Endodermal cell (in vitro differentiated cells): Measurements from ENCODE around the gene TRPM5. TPM values are rescaled to one million over a fixed set of nuclear protein-coding genes. Genes with fewer than 3 reads are reported as not detected.
A peak's percentile ranks its signal among the peaks of the same experiment; 100 is the strongest.

ENCODE experiments used
- DNase-seq: peaks from one replicate; pipeline ENCODE4 v3.0.0-alpha.2; 2017
- H3K27ac ChIP-seq: 2 replicates; pipeline ENCODE4 v1.5.1; 2013; ENCODE audit warnings: mild to moderate bottlenecking, low read depth, low read length, moderate library complexity
- H3K27me3 ChIP-seq: 2 replicates; pipeline ENCODE4 v1.6.1; 2013; ENCODE audit warnings: mild to moderate bottlenecking, low read length, moderate library complexity; ENCODE audit not compliant: insufficient read depth, control insufficient read depth, poor library complexity, severe bottlenecking
- H3K36me3 ChIP-seq: 2 replicates; pipeline ENCODE4 v1.7.0; 2013; ENCODE audit warnings: mild to moderate bottlenecking, low read length, moderate library complexity; ENCODE audit not compliant: control insufficient read depth, insufficient read depth
- H3K4me1 ChIP-seq: one replicate; pipeline ENCODE4 v1.7.0; 2013; ENCODE audit warnings: low read length; ENCODE audit not compliant: control insufficient read depth, insufficient read depth
- H3K4me3 ChIP-seq: 2 replicates; pipeline ENCODE4 v1.5.1; 2013; ENCODE audit warnings: mild to moderate bottlenecking, low read length, moderate library complexity
- H3K9ac ChIP-seq: 2 replicates; pipeline ENCODE4 v1.6.1; 2013; ENCODE audit warnings: mild to moderate bottlenecking, low read length, moderate library complexity; ENCODE audit not compliant: poor library complexity, severe bottlenecking; ENCODE audit errors: extremely low read depth
- H3K9me3 ChIP-seq: 2 replicates; pipeline ENCODE4 v1.6.1; 2013; ENCODE audit warnings: mild to moderate bottlenecking, low read length, moderate library complexity; ENCODE audit not compliant: control insufficient read depth
- H3K27ac Mint-ChIP-seq: 2 replicates; pipeline ENCODE4 v1.8.0; 2020; ENCODE audit warnings: mixed read lengths
- H3K27me3 Mint-ChIP-seq: 2 replicates; pipeline ENCODE4 v1.8.0; 2021; ENCODE audit warnings: mild to moderate bottlenecking, mixed read lengths; ENCODE audit not compliant: insufficient read depth
- H3K36me3 Mint-ChIP-seq: 2 replicates; pipeline ENCODE4 v1.8.0; 2020; ENCODE audit warnings: low read depth, mixed read lengths
- H3K4me1 Mint-ChIP-seq: 2 replicates; pipeline ENCODE4 v1.8.0; 2020; ENCODE audit warnings: mixed read lengths
- H3K4me3 Mint-ChIP-seq: 2 replicates; pipeline ENCODE4 v1.8.0; 2020; ENCODE audit warnings: mild to moderate bottlenecking, moderate library complexity, mixed read lengths
- H3K9me3 Mint-ChIP-seq: 2 replicates; pipeline ENCODE4 v1.8.0; 2020; ENCODE audit warnings: mild to moderate bottlenecking, mixed read lengths
- WGBS, 2 experiments: methylation state at CpG; one replicate each; pipeline versions ENCODE4 v1.1.5 to v1.1.7; 2013; ENCODE audit warnings: missing lambda C conversion rate in 2 of 2, mixed read lengths in 1 of 2; ENCODE audit not compliant: insufficient coverage in 1 of 2, insufficient read length in 1 of 2; 5-methylcytosine and 5-hydroxymethylcytosine counted together
- total RNA-seq, 2 donors: library from RNA; stranded (reverse); fragmentation: NEBNext Ultra II Directional in 1 of 2; extraction: Animal tissue kit (Norgen Biotek cat#: 25700) in 1 of 2; gene quantifications; 2 replicates in 1 of 2; 3 replicates in 1 of 2; pipeline ENCODE4 v1.2.1, GENCODE V29; 2021
- TF ChIP-seq, protein P1 (sequence below): fragments of 200-600 bp; sonication (generic); conservative IDR thresholded peaks from 2 replicates; pipeline ENCODE4 v1.5.0; 2021; ENCODE audit warnings: antibody characterized with exemption, mild to moderate bottlenecking

Gene TRPM5
- total RNA-seq, 2 donors from 2014 or later, result 0.11 TPM

DNA sequence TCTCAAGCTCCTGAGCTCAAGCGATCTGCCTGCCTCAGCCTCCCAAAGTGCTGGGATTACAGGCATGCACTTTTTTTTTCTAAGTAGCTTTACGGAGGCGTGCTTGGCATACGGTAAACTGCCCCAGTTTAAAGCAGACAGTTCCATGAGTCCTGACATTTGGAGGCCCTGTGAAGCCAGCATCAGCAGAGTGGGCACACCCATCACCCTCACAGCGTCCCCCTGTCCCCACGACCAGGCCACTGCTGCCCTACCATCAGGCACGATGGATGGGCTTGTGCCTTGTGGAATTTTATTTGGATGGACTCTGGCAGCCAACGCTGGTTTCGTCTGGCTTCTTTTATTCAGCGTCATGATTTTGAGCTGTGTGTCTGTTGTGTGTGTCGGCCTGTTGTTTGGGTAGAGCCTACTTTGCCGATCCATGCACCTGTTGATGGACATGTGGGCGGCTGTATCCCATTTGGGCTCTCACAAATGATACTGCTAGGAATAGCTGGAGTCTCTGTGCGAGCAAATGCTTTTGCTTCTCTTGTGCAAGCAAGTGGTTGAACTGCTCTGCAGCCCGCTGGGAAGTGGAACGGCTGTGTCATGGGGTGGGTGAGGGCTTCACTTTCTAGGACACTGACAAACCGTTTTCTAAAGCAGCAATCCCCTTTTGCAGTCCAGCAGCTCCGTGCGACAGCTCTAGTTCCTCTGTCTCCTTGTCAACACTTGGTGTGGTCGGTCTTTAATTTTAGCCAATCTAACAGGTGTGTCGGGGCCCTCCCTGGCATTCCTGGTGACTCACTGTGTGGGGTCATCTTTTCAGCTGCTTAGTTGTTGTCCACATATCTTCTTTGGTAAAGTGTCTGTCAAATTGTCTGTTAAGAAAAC is 24.3 kb upstream of the TRPM5 start:
- no peaks in the 10 kb centered on the region for H3K36me3 Mint-ChIP-seq
- Histone ChIP-seq H3K9ac (no peak overlapping the region), H3K36me3 (no peaks in the 10 kb centered on the region), H3K9me3 (no peaks in the 10 kb centered on the region), H3K27ac (no peak overlapping the region), H3K4me3 (no peak overlapping the region), H3K27me3 (peaks cover 10% of the 10 kb centered on the region), H3K4me1 (no peaks in the 10 kb centered on the region)
- WGBS, 2 experiments, result 90 to 94% methylated on average over 14 to 21 of the region's 21 CpGs
- H3K27me3 Mint-ChIP-seq, result peaks cover 36% of the 10 kb centered on the region
- no peak overlapping the region for H3K4me3 Mint-ChIP-seq
- DNase-seq, result peak; percentile 29
- TF ChIP-seq, protein P1, sequence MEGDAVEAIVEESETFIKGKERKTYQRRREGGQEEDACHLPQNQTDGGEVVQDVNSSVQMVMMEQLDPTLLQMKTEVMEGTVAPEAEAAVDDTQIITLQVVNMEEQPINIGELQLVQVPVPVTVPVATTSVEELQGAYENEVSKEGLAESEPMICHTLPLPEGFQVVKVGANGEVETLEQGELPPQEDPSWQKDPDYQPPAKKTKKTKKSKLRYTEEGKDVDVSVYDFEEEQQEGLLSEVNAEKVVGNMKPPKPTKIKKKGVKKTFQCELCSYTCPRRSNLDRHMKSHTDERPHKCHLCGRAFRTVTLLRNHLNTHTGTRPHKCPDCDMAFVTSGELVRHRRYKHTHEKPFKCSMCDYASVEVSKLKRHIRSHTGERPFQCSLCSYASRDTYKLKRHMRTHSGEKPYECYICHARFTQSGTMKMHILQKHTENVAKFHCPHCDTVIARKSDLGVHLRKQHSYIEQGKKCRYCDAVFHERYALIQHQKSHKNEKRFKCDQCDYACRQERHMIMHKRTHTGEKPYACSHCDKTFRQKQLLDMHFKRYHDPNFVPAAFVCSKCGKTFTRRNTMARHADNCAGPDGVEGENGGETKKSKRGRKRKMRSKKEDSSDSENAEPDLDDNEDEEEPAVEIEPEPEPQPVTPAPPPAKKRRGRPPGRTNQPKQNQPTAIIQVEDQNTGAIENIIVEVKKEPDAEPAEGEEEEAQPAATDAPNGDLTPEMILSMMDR, result no peak
- H3K4me1 Mint-ChIP-seq, result no peaks in the 10 kb centered on the region
- no peaks in the 10 kb centered on the region for H3K9me3 Mint-ChIP-seq
- no peak overlapping the region for H3K27ac Mint-ChIP-seq

DNA sequence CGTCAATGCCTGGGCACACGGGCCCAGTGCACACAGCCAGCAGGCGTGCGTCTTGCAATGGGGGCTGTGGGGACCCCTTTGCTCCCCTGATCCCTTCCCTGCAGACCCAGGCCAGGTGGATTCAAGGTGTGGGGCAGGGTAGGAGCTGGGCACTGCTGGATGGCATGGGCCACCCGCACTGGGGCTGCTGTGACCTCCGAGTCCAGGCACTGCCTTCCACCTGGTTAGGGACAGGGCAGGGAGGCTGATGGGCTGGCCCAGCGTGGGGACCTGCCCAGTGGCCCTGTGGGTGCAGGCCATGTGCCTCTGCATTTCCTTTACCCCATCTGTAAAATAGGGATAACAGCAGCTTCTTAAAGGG is 23.4 kb upstream of the TRPM5 start:
- Histone ChIP-seq H3K4me3 (no peak overlapping the region), H3K4me1 (no peaks in the 10 kb centered on the region), H3K9ac (no peak overlapping the region), H3K27me3 (peaks cover 10% of the 10 kb centered on the region), H3K9me3 (no peaks in the 10 kb centered on the region), H3K36me3 (no peaks in the 10 kb centered on the region), H3K27ac (no peak overlapping the region)
- Mint-ChIP-seq H3K36me3 (no peaks in the 10 kb centered on the region), H3K9me3 (no peaks in the 10 kb centered on the region), H3K27ac (no peak overlapping the region), H3K27me3 (peaks cover 35% of the 10 kb centered on the region), H3K4me1 (no peaks in the 10 kb centered on the region), H3K4me3 (no peak overlapping the region)
- peak; percentile 23 for DNase-seq
- WGBS, 2 experiments, result 72 to 92% methylated on average over 2 to 7 of the region's 7 CpGs
- TF ChIP-seq, protein P1, result no peak

DNA sequence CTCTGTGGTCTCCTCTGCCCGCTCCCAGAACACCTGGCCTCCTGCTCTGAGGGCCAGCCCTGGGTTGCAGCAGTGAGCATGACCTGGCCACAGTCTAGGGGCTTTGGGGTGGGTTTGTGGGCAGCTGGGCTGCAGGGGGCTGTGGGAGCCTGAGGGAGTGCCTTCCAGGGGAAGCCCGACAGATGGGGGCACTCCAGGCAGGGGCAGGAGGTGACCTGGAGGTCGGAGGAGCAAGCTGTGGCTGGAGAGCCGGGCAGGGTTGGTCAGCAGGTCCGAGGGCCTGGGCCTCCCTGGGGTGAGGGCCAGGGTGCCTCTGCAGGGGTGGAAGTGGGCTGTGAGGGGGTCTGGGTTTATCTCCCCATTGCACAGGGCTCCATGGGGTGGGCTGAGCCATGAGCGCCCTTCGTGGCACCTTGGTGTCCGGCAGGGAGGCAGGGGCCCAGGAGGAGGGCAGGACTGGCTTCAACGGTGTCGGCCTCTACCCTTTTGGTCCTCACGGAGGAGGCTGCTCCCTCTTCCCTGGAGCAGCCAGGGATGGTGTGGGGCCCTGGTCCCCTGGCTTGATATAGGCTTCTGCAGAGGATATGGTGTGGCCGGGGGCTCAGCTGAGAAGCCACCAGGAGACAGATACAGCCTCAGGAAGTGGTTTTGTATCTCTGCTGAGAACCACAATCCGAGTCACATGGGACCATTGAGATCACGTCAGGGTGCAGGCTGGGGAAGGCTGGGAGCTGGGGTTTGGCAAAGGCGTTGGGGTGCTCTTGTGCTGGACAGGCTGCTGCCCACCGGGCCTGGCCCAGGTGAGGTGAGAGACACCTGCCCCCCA is 22.8 kb upstream of the TRPM5 start:
- Mint-ChIP-seq H3K4me3 (no peak overlapping the region), H3K27ac (no peak overlapping the region), H3K27me3 (peaks cover 35% of the 10 kb centered on the region), H3K9me3 (no peaks in the 10 kb centered on the region), H3K36me3 (no peaks in the 10 kb centered on the region), H3K4me1 (no peaks in the 10 kb centered on the region)
- TF ChIP-seq, protein P1, result no peak
- Histone ChIP-seq H3K4me1 (no peaks in the 10 kb centered on the region), H3K27me3 (peaks cover 10% of the 10 kb centered on the region), H3K27ac (no peak overlapping the region), H3K4me3 (no peak overlapping the region), H3K9ac (no peak overlapping the region), H3K9me3 (no peaks in the 10 kb centered on the region), H3K36me3 (no peaks in the 10 kb centered on the region)
- 90 to 100% methylated on average over 2 to 16 of the region's 16 CpGs for WGBS, 2 experiments
- DNase-seq, result peak; percentile 31
